GM12891 (cell line): ENCODE data around the gene DLG1.

Experiments
- POLR2A ChIP-seq: IDR thresholded peaks from 2 replicates; pipeline ENCODE4 v1.6.1; 2011; ENCODE audit warnings: low read depth, low read length, control low read depth
- POLR2AphosphoS5 ChIP-seq: IDR thresholded peaks from 2 replicates; pipeline ENCODE4 v1.6.1; 2011; ENCODE audit warnings: low read depth, low read length, control low read depth

DNA sequence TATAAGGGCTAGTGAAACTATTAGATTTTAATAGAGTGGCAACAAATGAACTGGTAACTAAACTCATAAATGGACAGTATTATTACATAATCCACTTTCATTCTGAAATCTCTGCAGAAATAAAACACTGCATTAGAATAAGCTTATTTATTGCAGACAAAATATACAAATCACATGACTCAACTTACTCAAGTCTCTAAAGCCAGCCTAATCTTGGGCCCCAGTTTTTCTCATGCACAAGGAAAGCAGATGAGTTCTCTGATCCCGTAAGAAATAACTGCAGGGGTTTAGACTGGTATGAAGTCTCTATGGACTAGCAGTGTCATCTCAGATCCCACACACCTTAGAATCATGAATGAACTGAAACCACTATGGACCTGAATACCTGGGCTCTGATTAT, 5.8 kb downstream of the DLG1 start:
- TF ChIP-seq POLR2A (no peak), POLR2AphosphoS5 (no peak)
